SK-N-SH treated with all-trans-retinoic acid at 6 μM for 48 hours (cell line): ENCODE results near the gene ABHD5.

Experiments used
- ATAC-seq: fragments of 200-7000 bp; cut with Tn5 transposase; 3 replicates; pipeline ENCODE4 v1.9.1; 2020; ENCODE audit warnings: mild to moderate bottlenecking, moderate library complexity
- ARNTL ChIP-seq: fragments of 450-650 bp; formaldehyde crosslinking; IDR thresholded peaks from 2 replicates; pipeline ENCODE4 v1.5.0; 2020; ENCODE audit warnings: low read depth, mild to moderate bottlenecking, moderate library complexity, borderline replicate concordance
- CREB5 ChIP-seq: fragments of 250-450 bp; sonication (Bioruptor Pico); IDR thresholded peaks from 2 replicates; pipeline ENCODE4 v1.5.1; 2020; ENCODE audit warnings: low read depth, mild to moderate bottlenecking, moderate library complexity
- CSDC2 ChIP-seq: fragments of 250-450 bp; sonication (Bioruptor Pico); IDR thresholded peaks from 2 replicates; pipeline ENCODE4 v1.5.0; 2020; ENCODE audit warnings: mild to moderate bottlenecking, moderate library complexity
- ESRRG ChIP-seq: fragments of 250-450 bp; sonication (Bioruptor Pico); IDR thresholded peaks from 2 replicates; pipeline ENCODE4 v1.6.1; 2021; ENCODE audit warnings: mild to moderate bottlenecking
- GLIS3 ChIP-seq: fragments of 250-450 bp; sonication (Bioruptor Pico); IDR thresholded peaks from 2 replicates; pipeline ENCODE4 v1.5.0; 2020; ENCODE audit warnings: mild to moderate bottlenecking, moderate library complexity
- ISL1 ChIP-seq: fragments of 250-450 bp; sonication (Bioruptor Pico); IDR thresholded peaks from 2 replicates; pipeline ENCODE4 v2.1.2; 2022; ENCODE audit warnings: mild to moderate bottlenecking, moderate library complexity
- OSR1 ChIP-seq: fragments of 250-450 bp; sonication (Bioruptor Pico); IDR thresholded peaks from 2 replicates; pipeline ENCODE4 v1.8.0; 2022; ENCODE audit warnings: moderate library complexity, mild to moderate bottlenecking, inconsistent platforms
- POU6F1 ChIP-seq: fragments of 250-450 bp; sonication (Bioruptor Pico); IDR thresholded peaks from 2 replicates; pipeline ENCODE4 v1.8.0; 2021; ENCODE audit warnings: low read depth, mild to moderate bottlenecking, moderate library complexity, borderline replicate concordance
- PPARA ChIP-seq: fragments of 250-450 bp; sonication (Bioruptor Pico); IDR thresholded peaks from 2 replicates; pipeline ENCODE4 v1.5.0; 2020; ENCODE audit warnings: mild to moderate bottlenecking, borderline replicate concordance
- RARB ChIP-seq: fragments of 250-450 bp; sonication (Bioruptor Pico); IDR thresholded peaks from 2 replicates; pipeline ENCODE4 v1.8.0; 2021; ENCODE audit warnings: mild to moderate bottlenecking, moderate library complexity
- SNAI2 ChIP-seq: fragments of 250-450 bp; sonication (Bioruptor Pico); IDR thresholded peaks from 2 replicates; pipeline ENCODE4 v1.5.0; 2020; ENCODE audit warnings: mild to moderate bottlenecking, moderate library complexity
- TCF4 ChIP-seq: fragments of 250-450 bp; sonication (Bioruptor Pico); IDR thresholded peaks from 2 replicates; pipeline ENCODE4 v1.8.0; 2021; ENCODE audit warnings: mild to moderate bottlenecking, moderate library complexity, borderline replicate concordance
- TOX ChIP-seq: fragments of 250-450 bp; sonication (Bioruptor Pico); IDR thresholded peaks from 2 replicates; pipeline ENCODE4 v1.8.0; 2021; ENCODE audit warnings: mild to moderate bottlenecking, moderate library complexity, borderline replicate concordance
- ZC3H10 ChIP-seq: fragments of 250-450 bp; sonication (Bioruptor Pico); IDR thresholded peaks from 2 replicates; pipeline ENCODE4 v1.5.1; 2021; ENCODE audit warnings: mild to moderate bottlenecking, moderate library complexity
- ZFP3 ChIP-seq: fragments of 250-450 bp; sonication (Bioruptor Pico); IDR thresholded peaks from 2 replicates; pipeline ENCODE4 v1.5.0; 2020; ENCODE audit warnings: mild to moderate bottlenecking, moderate library complexity
- ZFP30 ChIP-seq: fragments of 450-650 bp; formaldehyde crosslinking; IDR thresholded peaks from 2 replicates; pipeline ENCODE4 v1.5.0; 2022; ENCODE audit warnings: mild to moderate bottlenecking, moderate library complexity
- ZNF565 ChIP-seq: fragments of 450-650 bp; formaldehyde crosslinking; conservative IDR thresholded peaks from 2 replicates; pipeline ENCODE4 v1.5.0; 2020; ENCODE audit warnings: low read depth, mild to moderate bottlenecking, moderate library complexity
- ZNF70 ChIP-seq: fragments of 450-650 bp; formaldehyde crosslinking; IDR thresholded peaks from 2 replicates; pipeline ENCODE4 v1.5.0; 2020; ENCODE audit warnings: mild to moderate bottlenecking, moderate library complexity
- ZNF8 ChIP-seq: fragments of 450-650 bp; formaldehyde crosslinking; IDR thresholded peaks from 2 replicates; pipeline ENCODE4 v1.5.0; 2020; ENCODE audit warnings: mild to moderate bottlenecking, moderate library complexity
- TF ChIP-seq, protein P1 (sequence below): fragments of 250-450 bp; sonication (Bioruptor Pico); IDR thresholded peaks from 2 replicates; pipeline ENCODE4 v1.5.1; 2021; ENCODE audit warnings: mild to moderate bottlenecking, moderate library complexity
- TF ChIP-seq, protein P2 (sequence below): fragments of 250-450 bp; sonication (Bioruptor Pico); IDR thresholded peaks from 2 replicates; pipeline ENCODE4 v1.8.0; 2020; ENCODE audit warnings: mild to moderate bottlenecking, moderate library complexity, borderline replicate concordance
- TF ChIP-seq, protein P3 (sequence below): fragments of 250-450 bp; sonication (Bioruptor Pico); IDR thresholded peaks from 2 replicates; pipeline ENCODE4 v1.5.0; 2020; ENCODE audit warnings: mild to moderate bottlenecking, moderate library complexity

The ABHD5 gene

DNA sequence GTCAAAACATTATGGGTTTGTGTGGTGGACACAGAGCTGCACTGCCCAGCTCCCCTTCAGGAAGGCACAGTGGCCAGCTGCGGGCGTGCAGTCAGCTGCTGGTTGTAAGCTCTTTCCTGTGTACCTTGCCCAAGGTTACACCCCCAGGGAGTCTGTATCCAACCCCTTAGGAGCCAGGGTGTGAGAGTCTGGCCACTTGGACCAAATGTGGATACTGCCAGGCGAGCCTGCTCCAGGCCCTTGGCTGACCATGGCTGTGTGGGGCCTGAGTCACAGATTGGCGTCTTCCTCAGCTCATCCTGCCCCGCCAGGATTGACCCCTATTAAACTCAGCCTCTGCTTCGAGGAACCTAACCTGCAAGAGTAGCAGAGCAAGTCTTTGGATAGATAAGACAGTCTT lies 56.9 kb downstream of the ABHD5 start:
- TF ChIP-seq ZNF565 (CRISPR knock-in tag) (no peak), ZFP30 (CRISPR knock-in tag) (no peak), RARB (CRISPR knock-in tag) (no peak), ZNF70 (CRISPR knock-in tag) (no peak), CSDC2 (CRISPR knock-in tag) (no peak), CREB5 (CRISPR knock-in tag) (no peak), OSR1 (CRISPR knock-in tag) (no peak), POU6F1 (no peak), ZFP3 (CRISPR knock-in tag) (no peak), ESRRG (CRISPR knock-in tag) (no peak), ISL1 (CRISPR knock-in tag) (no peak), TCF4 (CRISPR knock-in tag) (no peak)
- TF ChIP-seq, protein P1, sequence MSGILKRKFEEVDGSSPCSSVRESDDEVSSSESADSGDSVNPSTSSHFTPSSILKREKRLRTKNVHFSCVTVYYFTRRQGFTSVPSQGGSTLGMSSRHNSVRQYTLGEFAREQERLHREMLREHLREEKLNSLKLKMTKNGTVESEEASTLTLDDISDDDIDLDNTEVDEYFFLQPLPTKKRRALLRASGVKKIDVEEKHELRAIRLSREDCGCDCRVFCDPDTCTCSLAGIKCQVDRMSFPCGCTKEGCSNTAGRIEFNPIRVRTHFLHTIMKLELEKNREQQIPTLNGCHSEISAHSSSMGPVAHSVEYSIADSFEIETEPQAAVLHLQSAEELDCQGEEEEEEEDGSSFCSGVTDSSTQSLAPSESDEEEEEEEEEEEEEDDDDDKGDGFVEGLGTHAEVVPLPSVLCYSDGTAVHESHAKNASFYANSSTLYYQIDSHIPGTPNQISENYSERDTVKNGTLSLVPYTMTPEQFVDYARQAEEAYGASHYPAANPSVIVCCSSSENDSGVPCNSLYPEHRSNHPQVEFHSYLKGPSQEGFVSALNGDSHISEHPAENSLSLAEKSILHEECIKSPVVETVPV (CRISPR knock-in tag), result no peak
- TF ChIP-seq, protein P2, sequence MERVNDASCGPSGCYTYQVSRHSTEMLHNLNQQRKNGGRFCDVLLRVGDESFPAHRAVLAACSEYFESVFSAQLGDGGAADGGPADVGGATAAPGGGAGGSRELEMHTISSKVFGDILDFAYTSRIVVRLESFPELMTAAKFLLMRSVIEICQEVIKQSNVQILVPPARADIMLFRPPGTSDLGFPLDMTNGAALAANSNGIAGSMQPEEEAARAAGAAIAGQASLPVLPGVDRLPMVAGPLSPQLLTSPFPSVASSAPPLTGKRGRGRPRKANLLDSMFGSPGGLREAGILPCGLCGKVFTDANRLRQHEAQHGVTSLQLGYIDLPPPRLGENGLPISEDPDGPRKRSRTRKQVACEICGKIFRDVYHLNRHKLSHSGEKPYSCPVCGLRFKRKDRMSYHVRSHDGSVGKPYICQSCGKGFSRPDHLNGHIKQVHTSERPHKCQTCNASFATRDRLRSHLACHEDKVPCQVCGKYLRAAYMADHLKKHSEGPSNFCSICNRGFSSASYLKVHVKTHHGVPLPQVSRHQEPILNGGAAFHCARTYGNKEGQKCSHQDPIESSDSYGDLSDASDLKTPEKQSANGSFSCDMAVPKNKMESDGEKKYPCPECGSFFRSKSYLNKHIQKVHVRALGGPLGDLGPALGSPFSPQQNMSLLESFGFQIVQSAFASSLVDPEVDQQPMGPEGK (CRISPR knock-in tag), result no peak
- ATAC-seq, result peak; percentile 78

DNA sequence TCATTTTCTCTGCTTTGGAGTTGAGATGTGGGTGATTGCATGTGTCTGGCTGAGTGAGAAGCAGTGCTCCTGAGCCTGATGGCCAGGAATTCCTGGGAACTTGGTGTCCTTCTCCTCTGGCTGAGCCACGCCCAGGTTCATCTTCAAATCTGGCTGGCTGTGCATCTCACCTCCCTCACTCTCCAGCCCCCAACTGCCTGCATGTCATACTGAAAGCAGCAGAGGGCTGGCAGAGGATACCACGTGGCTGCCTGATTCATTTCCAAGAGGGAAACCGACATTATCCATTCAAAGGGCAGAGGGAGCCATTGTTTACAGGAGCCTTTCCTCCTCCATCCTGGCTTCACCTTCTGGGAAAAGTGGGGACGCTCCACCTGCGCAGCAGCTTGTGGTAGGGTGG lies 57.4 kb downstream of the ABHD5 start:
- no peak for TF ChIP-seq CSDC2 (CRISPR knock-in tag)
- no peak for TF ChIP-seq ESRRG (CRISPR knock-in tag)
- no peak for TF ChIP-seq ARNTL (CRISPR knock-in tag)
- TF ChIP-seq PPARA (CRISPR knock-in tag), result no peak
- no peak for TF ChIP-seq RARB (CRISPR knock-in tag)
- TF ChIP-seq ZNF565 (CRISPR knock-in tag), result no peak
- TF ChIP-seq ISL1 (CRISPR knock-in tag), result no peak
- ATAC-seq, result peak; percentile 80

- no peak for ATAC-seq
- TF ChIP-seq ZC3H10 (CRISPR knock-in tag), result no peak
Observed at GRCh38 chr3:43748645-43749044, 57.9 kb downstream of the ABHD5 start.

GRCh38 chr3:43752905-43753304 lies 62.2 kb downstream of the ABHD5 start:
- 0 out of 3 replicates have a peak, but pooled peaks have one; percentile 20 for ATAC-seq
- TF ChIP-seq, protein P3, sequence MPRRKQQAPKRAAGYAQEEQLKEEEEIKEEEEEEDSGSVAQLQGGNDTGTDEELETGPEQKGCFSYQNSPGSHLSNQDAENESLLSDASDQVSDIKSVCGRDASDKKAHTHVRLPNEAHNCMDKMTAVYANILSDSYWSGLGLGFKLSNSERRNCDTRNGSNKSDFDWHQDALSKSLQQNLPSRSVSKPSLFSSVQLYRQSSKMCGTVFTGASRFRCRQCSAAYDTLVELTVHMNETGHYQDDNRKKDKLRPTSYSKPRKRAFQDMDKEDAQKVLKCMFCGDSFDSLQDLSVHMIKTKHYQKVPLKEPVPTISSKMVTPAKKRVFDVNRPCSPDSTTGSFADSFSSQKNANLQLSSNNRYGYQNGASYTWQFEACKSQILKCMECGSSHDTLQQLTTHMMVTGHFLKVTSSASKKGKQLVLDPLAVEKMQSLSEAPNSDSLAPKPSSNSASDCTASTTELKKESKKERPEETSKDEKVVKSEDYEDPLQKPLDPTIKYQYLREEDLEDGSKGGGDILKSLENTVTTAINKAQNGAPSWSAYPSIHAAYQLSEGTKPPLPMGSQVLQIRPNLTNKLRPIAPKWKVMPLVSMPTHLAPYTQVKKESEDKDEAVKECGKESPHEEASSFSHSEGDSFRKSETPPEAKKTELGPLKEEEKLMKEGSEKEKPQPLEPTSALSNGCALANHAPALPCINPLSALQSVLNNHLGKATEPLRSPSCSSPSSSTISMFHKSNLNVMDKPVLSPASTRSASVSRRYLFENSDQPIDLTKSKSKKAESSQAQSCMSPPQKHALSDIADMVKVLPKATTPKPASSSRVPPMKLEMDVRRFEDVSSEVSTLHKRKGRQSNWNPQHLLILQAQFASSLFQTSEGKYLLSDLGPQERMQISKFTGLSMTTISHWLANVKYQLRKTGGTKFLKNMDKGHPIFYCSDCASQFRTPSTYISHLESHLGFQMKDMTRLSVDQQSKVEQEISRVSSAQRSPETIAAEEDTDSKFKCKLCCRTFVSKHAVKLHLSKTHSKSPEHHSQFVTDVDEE, result no peak
- no peak for TF ChIP-seq ZNF8 (CRISPR knock-in tag)
- TF ChIP-seq CREB5 (CRISPR knock-in tag), result no peak
- TF ChIP-seq, protein P2 (CRISPR knock-in tag), result no peak
- TF ChIP-seq RARB (CRISPR knock-in tag), result no peak
- TF ChIP-seq POU6F1, result no peak
- no peak for TF ChIP-seq CSDC2 (CRISPR knock-in tag)
- no peak for TF ChIP-seq PPARA (CRISPR knock-in tag)
- no peak for TF ChIP-seq TCF4 (CRISPR knock-in tag)
- TF ChIP-seq ZC3H10 (CRISPR knock-in tag), result no peak
- no peak for TF ChIP-seq GLIS3 (CRISPR knock-in tag)
- no peak for TF ChIP-seq TOX (CRISPR knock-in tag)
- no peak for TF ChIP-seq SNAI2 (CRISPR knock-in tag)
- no peak for TF ChIP-seq ZNF565 (CRISPR knock-in tag)
